ENCODE data around the gene NOD1. TPM values are rescaled to one million over a fixed set of nuclear protein-coding genes. Genes with fewer than 3 reads are reported as not detected.

Gene NOD1
- total RNA-seq, 1 experiment from 2014 or later = 8.1 TPM

DNA sequence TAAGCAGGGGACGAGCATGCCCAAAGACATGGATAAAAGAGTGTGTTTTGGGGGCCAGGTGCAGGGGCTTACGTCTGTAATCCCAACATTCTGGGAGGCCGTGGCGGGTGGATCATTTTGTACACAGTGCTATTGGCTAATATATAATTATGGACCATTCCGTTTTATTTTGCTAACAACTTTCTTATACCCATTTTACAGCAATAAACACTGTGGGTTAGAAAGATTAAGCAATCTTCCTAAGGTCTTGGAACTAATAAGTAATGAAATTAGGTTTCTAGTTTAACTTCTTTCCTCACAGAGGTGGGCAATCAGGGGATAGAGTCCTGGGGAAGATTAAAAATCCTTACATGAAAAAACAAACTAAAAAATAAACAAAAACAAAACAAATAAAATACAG is 22.7 kb upstream of the NOD1 start:
- ATAC-seq = no peak
- no peaks in the 10 kb centered on the region for H3K27me3 ChIP-seq (ENCODE audit: control insufficient read depth, insufficient read depth, low read length)
- peaks cover 15% of the 10 kb centered on the region; the same call in 1 of the 2 replicates for H3K4me1 ChIP-seq (ENCODE audit: control insufficient read depth, insufficient read depth, low read length)
- TF ChIP-seq TCF7L2 (IDR thresholded peaks at IDR 0.05; ENCODE audit: low read depth, low read length) = no peak
- TF ChIP-seq SIN3A (IDR thresholded peaks at IDR 0.05; ENCODE audit: borderline replicate concordance, insufficient read depth, low read depth, low read length) = no peak
- TF ChIP-seq, protein P1, sequence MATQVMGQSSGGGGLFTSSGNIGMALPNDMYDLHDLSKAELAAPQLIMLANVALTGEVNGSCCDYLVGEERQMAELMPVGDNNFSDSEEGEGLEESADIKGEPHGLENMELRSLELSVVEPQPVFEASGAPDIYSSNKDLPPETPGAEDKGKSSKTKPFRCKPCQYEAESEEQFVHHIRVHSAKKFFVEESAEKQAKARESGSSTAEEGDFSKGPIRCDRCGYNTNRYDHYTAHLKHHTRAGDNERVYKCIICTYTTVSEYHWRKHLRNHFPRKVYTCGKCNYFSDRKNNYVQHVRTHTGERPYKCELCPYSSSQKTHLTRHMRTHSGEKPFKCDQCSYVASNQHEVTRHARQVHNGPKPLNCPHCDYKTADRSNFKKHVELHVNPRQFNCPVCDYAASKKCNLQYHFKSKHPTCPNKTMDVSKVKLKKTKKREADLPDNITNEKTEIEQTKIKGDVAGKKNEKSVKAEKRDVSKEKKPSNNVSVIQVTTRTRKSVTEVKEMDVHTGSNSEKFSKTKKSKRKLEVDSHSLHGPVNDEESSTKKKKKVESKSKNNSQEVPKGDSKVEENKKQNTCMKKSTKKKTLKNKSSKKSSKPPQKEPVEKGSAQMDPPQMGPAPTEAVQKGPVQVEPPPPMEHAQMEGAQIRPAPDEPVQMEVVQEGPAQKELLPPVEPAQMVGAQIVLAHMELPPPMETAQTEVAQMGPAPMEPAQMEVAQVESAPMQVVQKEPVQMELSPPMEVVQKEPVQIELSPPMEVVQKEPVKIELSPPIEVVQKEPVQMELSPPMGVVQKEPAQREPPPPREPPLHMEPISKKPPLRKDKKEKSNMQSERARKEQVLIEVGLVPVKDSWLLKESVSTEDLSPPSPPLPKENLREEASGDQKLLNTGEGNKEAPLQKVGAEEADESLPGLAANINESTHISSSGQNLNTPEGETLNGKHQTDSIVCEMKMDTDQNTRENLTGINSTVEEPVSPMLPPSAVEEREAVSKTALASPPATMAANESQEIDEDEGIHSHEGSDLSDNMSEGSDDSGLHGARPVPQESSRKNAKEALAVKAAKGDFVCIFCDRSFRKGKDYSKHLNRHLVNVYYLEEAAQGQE (IDR thresholded peaks at IDR 0.05; ENCODE audit: insufficient read depth in 1 of 2, low read depth in 2 of 2, low read length in 1 of 2) = no peak
- TF ChIP-seq, protein P2, sequence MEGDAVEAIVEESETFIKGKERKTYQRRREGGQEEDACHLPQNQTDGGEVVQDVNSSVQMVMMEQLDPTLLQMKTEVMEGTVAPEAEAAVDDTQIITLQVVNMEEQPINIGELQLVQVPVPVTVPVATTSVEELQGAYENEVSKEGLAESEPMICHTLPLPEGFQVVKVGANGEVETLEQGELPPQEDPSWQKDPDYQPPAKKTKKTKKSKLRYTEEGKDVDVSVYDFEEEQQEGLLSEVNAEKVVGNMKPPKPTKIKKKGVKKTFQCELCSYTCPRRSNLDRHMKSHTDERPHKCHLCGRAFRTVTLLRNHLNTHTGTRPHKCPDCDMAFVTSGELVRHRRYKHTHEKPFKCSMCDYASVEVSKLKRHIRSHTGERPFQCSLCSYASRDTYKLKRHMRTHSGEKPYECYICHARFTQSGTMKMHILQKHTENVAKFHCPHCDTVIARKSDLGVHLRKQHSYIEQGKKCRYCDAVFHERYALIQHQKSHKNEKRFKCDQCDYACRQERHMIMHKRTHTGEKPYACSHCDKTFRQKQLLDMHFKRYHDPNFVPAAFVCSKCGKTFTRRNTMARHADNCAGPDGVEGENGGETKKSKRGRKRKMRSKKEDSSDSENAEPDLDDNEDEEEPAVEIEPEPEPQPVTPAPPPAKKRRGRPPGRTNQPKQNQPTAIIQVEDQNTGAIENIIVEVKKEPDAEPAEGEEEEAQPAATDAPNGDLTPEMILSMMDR (IDR thresholded peaks at IDR 0.05) = no peak
- no peak for TF ChIP-seq POLR2AphosphoS5 (IDR thresholded peaks at IDR 0.05; ENCODE audit: low read depth, low read length)
- no peak overlapping the region for H3K4me3 ChIP-seq (ENCODE audit: low read depth in 2 of 2, low read length in 2 of 2)
- no peaks in the 10 kb centered on the region for H3K9me3 ChIP-seq (ENCODE audit: control insufficient read depth, insufficient read depth, low read depth, low read length)
- in situ Hi-C loops (cut with HindIII; ENCODE audit: low pct_unique_long_range_greater_than_20kb, low sequenced_read_pairs) = no loop called here
- POLR2A ChIA-PET = no interaction called here
- no peak for DNase-seq (ENCODE audit: low read depth, low spot score)
- H3K36me3 ChIP-seq (ENCODE audit: control insufficient read depth, insufficient read depth, low read length) = peaks cover 8% of the 10 kb centered on the region; the same call in 1 of the 2 replicates
- CTCF ChIA-PET = no interaction called here
- intact Hi-C loops (cut with micrococcal nuclease; ENCODE audit: unreplicated experiment) = no loop called here
- BruUV-seq (replicated peaks) = no TSS peak
- no peak overlapping the region for H3K27ac ChIP-seq (ENCODE audit: low read length)

DNA sequence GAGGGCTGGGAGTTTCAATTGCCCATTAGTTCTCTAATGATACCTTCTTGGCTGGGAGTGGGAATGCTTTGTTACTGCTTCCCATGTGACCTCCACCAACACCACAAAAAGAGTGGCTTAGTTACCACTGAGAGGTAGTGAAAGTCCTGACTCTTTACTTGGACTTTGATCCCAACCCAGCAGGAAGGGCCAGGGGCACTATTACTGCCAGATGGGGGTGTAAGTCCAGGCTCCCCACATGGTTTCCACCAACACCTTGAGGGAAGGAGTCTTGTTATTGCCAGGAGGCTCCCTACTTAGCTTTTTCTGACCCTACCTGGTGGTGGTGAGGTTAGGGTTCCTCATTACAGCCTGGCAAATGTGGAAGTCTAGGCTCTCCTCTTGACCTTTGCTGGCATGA is 14.6 kb upstream of the NOD1 start:
- H3K4me3 ChIP-seq (ENCODE audit: low read depth in 2 of 2, low read length in 2 of 2) = no peak overlapping the region
- CTCF ChIA-PET = interaction anchor here (0.6 kb wide), 1 partner anchor 455 kb away, joined by 4 read pairs; no protein-coding TSS in a partner anchor
- POLR2A ChIA-PET = no interaction called here
- TF ChIP-seq, protein P2 (IDR thresholded peaks at IDR 0.05) = no peak
- no peak for TF ChIP-seq SIN3A (IDR thresholded peaks at IDR 0.05; ENCODE audit: borderline replicate concordance, insufficient read depth, low read depth, low read length)
- no peak for TF ChIP-seq TCF7L2 (IDR thresholded peaks at IDR 0.05; ENCODE audit: low read depth, low read length)
- TF ChIP-seq POLR2AphosphoS5 (IDR thresholded peaks at IDR 0.05; ENCODE audit: low read depth, low read length) = no peak
- TF ChIP-seq, protein P1 (IDR thresholded peaks at IDR 0.05; ENCODE audit: insufficient read depth in 1 of 2, low read depth in 2 of 2, low read length in 1 of 2) = no peak
- in situ Hi-C loops (cut with HindIII; ENCODE audit: low pct_unique_long_range_greater_than_20kb, low sequenced_read_pairs) = no loop called here
- no peak overlapping the region for H3K27ac ChIP-seq (ENCODE audit: low read length)
- no peaks in the 10 kb centered on the region; the same call in 1 of the 2 replicates for H3K27me3 ChIP-seq (ENCODE audit: control insufficient read depth, insufficient read depth, low read length)
- DNase-seq (ENCODE audit: low read depth, low spot score) (no peak), ATAC-seq (no peak)
- H3K4me1 ChIP-seq (ENCODE audit: control insufficient read depth, insufficient read depth, low read length) = no peaks in the 10 kb centered on the region
- intact Hi-C loops (cut with micrococcal nuclease; ENCODE audit: unreplicated experiment) = no loop called here
- no TSS peak for BruUV-seq (replicated peaks)
- peaks cover 9% of the 10 kb centered on the region; the same call in 1 of the 2 replicates for H3K9me3 ChIP-seq (ENCODE audit: control insufficient read depth, insufficient read depth, low read depth, low read length)
- peaks cover 8% of the 10 kb centered on the region; the same call in 1 of the 2 replicates for H3K36me3 ChIP-seq (ENCODE audit: control insufficient read depth, insufficient read depth, low read length)
